HG03342 (cell line): ENCODE data around the gene TIAM2.

Experiments
- ATAC-seq: cut with Tn5 transposase; IDR thresholded peaks from one replicate; pipeline ENCODE4 v1.9.1; 2021; ENCODE audit warnings: mild to moderate bottlenecking, moderate library complexity; ENCODE audit not compliant: unreplicated experiment

Gene TIAM2

GRCh38 chr6:155272353-155273232, 277.5 kb downstream of the TIAM2 start:
- ATAC-seq, result no peak

- ATAC-seq, result no peak
These were observed 278.3 kb downstream of the TIAM2 start for GRCh38 chr6:155273431-155273830.

- ATAC-seq, result no peak
These were observed 279.0 kb downstream of the TIAM2 start for GRCh38 chr6:155274106-155274505.

GRCh38 chr6:155274533-155274932, 279.4 kb downstream of the TIAM2 start:
- ATAC-seq, result no peak

GRCh38 chr6:155275808-155276480, 280.8 kb downstream of the TIAM2 start:
- no peak for ATAC-seq

GRCh38 chr6:155276638-155277037, 281.5 kb downstream of the TIAM2 start:
- no peak for ATAC-seq

- no peak for ATAC-seq
These were observed 283.4 kb downstream of the TIAM2 start for GRCh38 chr6:155278319-155279049.

- ATAC-seq, result no peak
These were observed 289.7 kb downstream of the TIAM2 start for GRCh38 chr6:155284775-155285174.

GRCh38 chr6:155287762-155288161, 292.6 kb downstream of the TIAM2 start:
- no peak for ATAC-seq

- no peak for ATAC-seq
These were observed 295.4 kb downstream of the TIAM2 start for GRCh38 chr6:155290491-155290890.

GRCh38 chr6:155291291-155291690, 296.2 kb downstream of the TIAM2 start:
- ATAC-seq, result no peak

GRCh38 chr6:155292711-155293110, 297.6 kb downstream of the TIAM2 start:
- no peak for ATAC-seq

GRCh38 chr6:155297669-155298068, 302.6 kb downstream of the TIAM2 start:
- no peak for ATAC-seq

- no peak for ATAC-seq
These were observed 306.8 kb downstream of the TIAM2 start for GRCh38 chr6:155301867-155302266.

GRCh38 chr6:155303361-155303870, 308.3 kb downstream of the TIAM2 start:
- no peak for ATAC-seq

GRCh38 chr6:155306958-155307357, 311.8 kb downstream of the TIAM2 start:
- ATAC-seq, result no peak
